A549 (cell line): ENCODE results near the gene STRIP2. TPM values are rescaled to one million over a fixed set of nuclear protein-coding genes. Genes with fewer than 3 reads are reported as not detected.
A peak's percentile ranks its signal among the peaks of the same experiment; 100 is the strongest.

Source experiments
- ATAC-seq, 2 experiments: fragments of 200-7000 bp in 1 of 2; fragments of >200 bp in 1 of 2; cut with Nextera tagmentation in 1 of 2; cut with Tn5 transposase in 1 of 2; 3 replicates each; pipeline versions ENCODE4 v1.8.0 to v1.9.1; 2018 to 2020; ENCODE audit warnings: mild to moderate bottlenecking in 1 of 2, moderate library complexity in 1 of 2
- CTCF ChIA-PET: fragments of 300-600 bp; sonication (Branson Sonifier 250); formaldehyde crosslinking; extraction: SDS; loops from one replicate; lab custom pipeline; 2021; ENCODE audit warnings: antibody characterized with exemption, inconsistent platforms; lab: Yijun Ruan, JAX
- POLR2A ChIA-PET: fragments of 350-600 bp; formaldehyde crosslinking; extraction: SDS; loops from one replicate; lab custom pipeline; 2021; ENCODE audit warnings: antibody characterized with exemption, inconsistent platforms; lab: Yijun Ruan, JAX
- DNase-seq, 2 experiments: peaks; one replicate each; pipeline versions ENCODE4 v3.0.0 to v3.0.0-alpha.2; 2011 to 2016; ENCODE audit warnings: low read depth in 1 of 2, low spot score in 1 of 2
- FAIRE-seq: peaks from 2 replicates; lab custom pipeline; 2011; peaks lifted over from hg19 to GRCh38; lab: Jason Lieb, UNC
- H3K27ac ChIP-seq, 2 experiments: fragments of >200 bp; sonication (Bioruptor Twin); formaldehyde crosslinking; 3 replicates each; pipeline ENCODE4 v1.5.1; 2016 to 2017
- H3K4me1 ChIP-seq: fragments of >200 bp; sonication (Bioruptor Twin); formaldehyde crosslinking; 3 replicates; pipeline ENCODE4 v1.6.1; 2016
- H3K4me2 ChIP-seq: fragments of >200 bp; sonication (Bioruptor Twin); formaldehyde crosslinking; 3 replicates; pipeline ENCODE4 v1.6.1; 2016
- H3K4me3 ChIP-seq: fragments of >200 bp; sonication (Bioruptor Twin); formaldehyde crosslinking; 3 replicates; pipeline ENCODE4 v1.5.1; 2016
- H3K9me3 ChIP-seq: fragments of >200 bp; sonication (Bioruptor Twin); formaldehyde crosslinking; 3 replicates; pipeline ENCODE4 v1.6.1; 2016
- EHMT2 ChIP-seq: fragments of 200-600 bp; sonication (generic); IDR thresholded peaks from 2 replicates; pipeline ENCODE4 v1.6.1; 2016; ENCODE audit warnings: antibody characterized with exemption, low read depth, mild to moderate bottlenecking, moderate library complexity
- EP300 ChIP-seq, 2 experiments: fragments of >200 bp; sonication (Bioruptor Twin); formaldehyde crosslinking; IDR thresholded peaks; 2 replicates in 1 of 2; 3 replicates in 1 of 2; pipeline ENCODE4 v1.6.1; 2016 to 2017
- FOSL2 ChIP-seq, 2 experiments: fragments of 450-650 bp in 1 of 2; fragments of >200 bp in 1 of 2; sonication (Bioruptor Twin) in 1 of 2; formaldehyde crosslinking; IDR thresholded peaks; 2 replicates each; pipeline versions ENCODE4 v1.5.0 to v1.6.1; 2016 to 2020; ENCODE audit warnings: mild to moderate bottlenecking in 1 of 2, moderate library complexity in 1 of 2
- FOXS1 ChIP-seq: fragments of 250-450 bp; sonication (Bioruptor Pico); IDR thresholded peaks from 2 replicates; pipeline ENCODE4 v1.5.0; 2020; ENCODE audit warnings: mild to moderate bottlenecking, moderate library complexity
- GATA3 ChIP-seq: IDR thresholded peaks from 2 replicates; pipeline ENCODE4 v1.6.1; 2012; ENCODE audit warnings: borderline replicate concordance
- HOXA7 ChIP-seq: fragments of 250-450 bp; sonication (Bioruptor Pico); IDR thresholded peaks from 2 replicates; pipeline ENCODE4 v1.5.0; 2020; ENCODE audit warnings: mild to moderate bottlenecking, moderate library complexity
- KDM1A ChIP-seq: fragments of 200-600 bp; sonication (generic); IDR thresholded peaks from 2 replicates; pipeline ENCODE4 v1.6.1; 2016; ENCODE audit warnings: low read depth, mild to moderate bottlenecking
- NFE2L2 ChIP-seq: fragments of 150-350 bp; conservative IDR thresholded peaks from 2 replicates; pipeline ENCODE4 v1.6.1; 2014; ENCODE audit warnings: low read length
- NPAS2 ChIP-seq: fragments of 250-450 bp; sonication (Bioruptor Pico); IDR thresholded peaks from 2 replicates; pipeline ENCODE4 v1.8.0; 2022; ENCODE audit warnings: mild to moderate bottlenecking, moderate library complexity, borderline replicate concordance
- NR3C1 ChIP-seq: fragments of >200 bp; sonication (Bioruptor Twin); formaldehyde crosslinking; IDR thresholded peaks from 3 replicates; pipeline ENCODE4 v1.6.1; 2017
- POLR2A ChIP-seq: IDR thresholded peaks from 2 replicates; pipeline ENCODE4 v1.6.1; 2012; ENCODE audit warnings: mild to moderate bottlenecking, low read length
- RAD21 ChIP-seq, 2 experiments: fragments of >200 bp in 1 of 2; sonication (Bioruptor Twin) in 1 of 2; formaldehyde crosslinking in 1 of 2; IDR thresholded peaks in 1 of 2; conservative IDR thresholded peaks in 1 of 2; 2 replicates in 1 of 2; 3 replicates in 1 of 2; pipeline ENCODE4 v1.6.1; 2012 to 2018; ENCODE audit warnings: inconsistent platforms in 1 of 2
- RARB ChIP-seq: fragments of 250-450 bp; sonication (Bioruptor Pico); IDR thresholded peaks from 2 replicates; pipeline ENCODE4 v1.8.0; 2021; ENCODE audit warnings: mild to moderate bottlenecking, moderate library complexity
- RFX5 ChIP-seq: fragments of 450-650 bp; IDR thresholded peaks from 2 replicates; pipeline ENCODE4 v1.7.1; 2014; ENCODE audit warnings: antibody characterized with exemption, mild to moderate bottlenecking, moderate library complexity
- SMC3 ChIP-seq: fragments of >200 bp; sonication (Bioruptor Twin); formaldehyde crosslinking; IDR thresholded peaks from 3 replicates; pipeline ENCODE4 v1.6.1; 2018; ENCODE audit warnings: inconsistent platforms
- TP53 ChIP-seq: fragments of 250-450 bp; sonication (Bioruptor Pico); IDR thresholded peaks from 2 replicates; pipeline ENCODE4 v1.5.0; 2021; ENCODE audit warnings: mild to moderate bottlenecking, moderate library complexity
- ZSCAN20 ChIP-seq: fragments of 250-450 bp; sonication (Bioruptor Pico); IDR thresholded peaks from 2 replicates; pipeline ENCODE4 v1.8.0; 2022; ENCODE audit warnings: mild to moderate bottlenecking, moderate library complexity
- WGBS: methylation state at CpG from one replicate; pipeline ENCODE4 v1.1.6; 2017; ENCODE audit errors: missing lambda C conversion rate; 5-methylcytosine and 5-hydroxymethylcytosine counted together
- polyA plus RNA-seq, 4 experiments: library from polyadenylated mRNA; depleted of rRNA in 3 of 4; stranded (reverse); fragments of >200 nt; fragmentation: RNase III in 1 of 4; extraction: RNeasy Plus Mini Kit Qiagen cat#74134 plus additional on column Dnase treatment in 1 of 4; gene quantifications; 2 replicates in 3 of 4; 3 replicates in 1 of 4; pipeline ENCODE4 v1.2.3, GENCODE V29; 2011 to 2017
- TF ChIP-seq, protein P1 (sequence below): fragments of 250-450 bp; sonication (Bioruptor Pico); IDR thresholded peaks from 2 replicates; pipeline ENCODE4 v1.5.0; 2021; ENCODE audit warnings: mild to moderate bottlenecking, moderate library complexity, borderline replicate concordance
- TF ChIP-seq, protein P2 (sequence below): IDR thresholded peaks from 2 replicates; pipeline ENCODE4 v1.6.1; 2012
- TF ChIP-seq, protein P3 (sequence below): fragments of 200-600 bp; sonication (generic); IDR thresholded peaks from 2 replicates; pipeline ENCODE4 v1.6.1; 2016; ENCODE audit warnings: antibody characterized with exemption, mild to moderate bottlenecking, moderate library complexity
- TF ChIP-seq, protein P4 (sequence below): fragments of >200 bp; sonication (Bioruptor Twin); formaldehyde crosslinking; IDR thresholded peaks from 2 replicates; pipeline ENCODE4 v1.6.1; 2016

STRIP2 gene
- polyA plus RNA-seq, 2 of the 4 experiments (the other 2 are of a cell fraction), result 4.9 to 7.2 TPM

DNA sequence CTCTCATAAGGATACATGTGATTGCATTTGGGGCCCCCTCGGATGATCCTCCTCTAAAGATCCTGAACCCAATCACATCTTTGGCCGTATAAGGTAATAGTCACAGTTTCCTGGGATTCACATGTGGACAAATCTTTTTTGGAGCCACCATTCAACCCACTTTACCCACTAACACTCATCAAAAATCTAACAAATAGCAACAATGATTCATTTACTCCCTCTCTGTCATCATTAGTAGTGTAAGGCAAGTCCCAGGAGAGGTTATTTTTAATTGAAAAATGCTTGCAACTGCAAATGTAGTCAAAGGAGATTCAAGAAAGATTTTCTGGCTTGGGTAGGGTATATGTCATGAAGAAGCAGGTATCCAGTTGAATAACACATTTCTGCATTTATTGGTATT is 58.2 kb downstream of the STRIP2 start:
- no peak for DNase-seq
- ATAC-seq, result no peak
- 79% methylated on average over 2 of the region's 2 CpGs for WGBS
- H3K9me3 ChIP-seq, result no peaks in the 10 kb centered on the region
- no peak overlapping the region for H3K4me2 ChIP-seq
- TF ChIP-seq HOXA7 (CRISPR knock-in tag), result no peak
- TF ChIP-seq, protein P1, sequence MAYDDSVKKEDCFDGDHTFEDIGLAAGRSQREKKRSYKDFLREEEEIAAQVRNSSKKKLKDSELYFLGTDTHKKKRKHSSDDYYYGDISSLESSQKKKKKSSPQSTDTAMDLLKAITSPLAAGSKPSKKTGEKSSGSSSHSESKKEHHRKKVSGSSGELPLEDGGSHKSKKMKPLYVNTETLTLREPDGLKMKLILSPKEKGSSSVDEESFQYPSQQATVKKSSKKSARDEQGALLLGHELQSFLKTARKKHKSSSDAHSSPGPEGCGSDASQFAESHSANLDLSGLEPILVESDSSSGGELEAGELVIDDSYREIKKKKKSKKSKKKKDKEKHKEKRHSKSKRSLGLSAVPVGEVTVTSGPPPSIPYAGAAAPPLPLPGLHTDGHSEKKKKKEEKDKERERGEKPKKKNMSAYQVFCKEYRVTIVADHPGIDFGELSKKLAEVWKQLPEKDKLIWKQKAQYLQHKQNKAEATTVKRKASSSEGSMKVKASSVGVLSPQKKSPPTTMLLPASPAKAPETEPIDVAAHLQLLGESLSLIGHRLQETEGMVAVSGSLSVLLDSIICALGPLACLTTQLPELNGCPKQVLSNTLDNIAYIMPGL (CRISPR knock-in tag), result no peak
- no peak for TF ChIP-seq FOXS1 (CRISPR knock-in tag)
- TF ChIP-seq RARB, result no peak
- no peak for TF ChIP-seq EHMT2
- no peak for TF ChIP-seq NPAS2 (CRISPR knock-in tag)
- no peak for TF ChIP-seq GATA3
- TF ChIP-seq, protein P2, sequence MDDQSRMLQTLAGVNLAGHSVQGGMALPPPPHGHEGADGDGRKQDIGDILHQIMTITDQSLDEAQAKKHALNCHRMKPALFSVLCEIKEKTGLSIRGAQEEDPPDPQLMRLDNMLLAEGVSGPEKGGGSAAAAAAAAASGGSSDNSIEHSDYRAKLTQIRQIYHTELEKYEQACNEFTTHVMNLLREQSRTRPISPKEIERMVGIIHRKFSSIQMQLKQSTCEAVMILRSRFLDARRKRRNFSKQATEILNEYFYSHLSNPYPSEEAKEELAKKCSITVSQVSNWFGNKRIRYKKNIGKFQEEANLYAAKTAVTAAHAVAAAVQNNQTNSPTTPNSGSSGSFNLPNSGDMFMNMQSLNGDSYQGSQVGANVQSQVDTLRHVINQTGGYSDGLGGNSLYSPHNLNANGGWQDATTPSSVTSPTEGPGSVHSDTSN, result no peak
- TF ChIP-seq EP300 (IDR thresholded peaks at IDR 0.05), result no peak
- TF ChIP-seq TP53 (CRISPR knock-in tag), result no peak
- no peak for TF ChIP-seq ZSCAN20 (CRISPR knock-in tag)
- ChIA-PET POLR2A (no interaction called here), CTCF (no interaction called here)
- H3K4me3 ChIP-seq, result no peak overlapping the region
- H3K27ac ChIP-seq, result no peak overlapping the region
- FAIRE-seq, result no peak
- H3K4me1 ChIP-seq, result no peaks in the 10 kb centered on the region

DNA sequence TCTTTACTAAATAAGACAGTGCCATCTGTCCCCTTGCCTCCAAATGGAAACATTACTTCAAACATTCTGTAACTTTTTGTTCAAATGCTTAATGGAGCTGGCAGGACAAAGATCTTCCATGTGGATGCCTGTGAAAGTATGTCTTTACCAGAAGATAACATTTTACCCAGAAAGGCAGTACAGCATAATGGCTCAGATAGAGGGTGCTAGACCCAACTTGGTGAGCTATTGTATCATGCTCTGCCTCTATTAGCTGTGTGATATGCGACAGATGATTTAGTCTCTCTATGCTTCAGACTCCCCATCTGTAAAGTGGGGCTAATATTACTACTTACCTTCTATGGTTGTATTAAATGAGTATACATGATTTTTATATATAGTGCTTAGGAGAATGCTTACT is 59.3 kb downstream of the STRIP2 start:
- ATAC-seq (peak; percentile 65 to 76; a peak in 4 of 6 replicates), DNase-seq (no peak), FAIRE-seq (no peak)
- CTCF ChIA-PET, result interaction anchor here (1.3 to 1.6 kb wide), 2 partner anchors 96 to 142 kb away, joined by 3 read pairs; no protein-coding TSS in a partner anchor
- H3K4me3 ChIP-seq, result no peak overlapping the region
- TF ChIP-seq RAD21 (conservative IDR thresholded peaks at IDR 0.05 in 1 of 2, IDR thresholded peaks at IDR 0.05 in 1 of 2) (0 out of 5 replicates have a peak, but pooled peaks of 1 of the 2 experiments have one; percentile 19), RFX5 (no peak)
- TF ChIP-seq, all 56 proteins: peak for 1
- no peaks in the 10 kb centered on the region for H3K4me1 ChIP-seq
- no peak overlapping the region for H3K4me2 ChIP-seq
- POLR2A ChIA-PET, result no interaction called here
- WGBS, result 100% methylated on average over 1 of the region's 1 CpG
- no peaks in the 10 kb centered on the region for H3K9me3 ChIP-seq
- H3K27ac ChIP-seq, result no peak overlapping the region

DNA sequence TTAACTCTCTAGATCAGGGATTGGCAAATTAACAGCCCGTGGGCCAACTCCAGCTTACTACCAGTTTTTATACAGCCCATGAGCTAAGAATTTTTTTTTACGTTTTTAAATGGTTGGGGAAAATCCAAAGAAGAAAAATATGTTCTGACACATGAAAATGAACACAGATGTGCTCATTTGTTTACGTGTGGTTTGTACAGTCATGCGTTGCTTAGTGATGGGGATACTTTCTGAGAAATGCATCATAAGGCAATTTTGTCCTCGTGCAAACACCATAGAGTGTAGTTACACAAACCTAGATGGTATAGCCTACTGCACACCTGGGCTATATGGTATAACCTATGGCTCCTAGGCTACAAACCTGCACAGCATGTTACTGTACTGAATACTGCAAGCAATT is 59.8 kb downstream of the STRIP2 start:
- ChIA-PET POLR2A (no interaction called here), CTCF (interaction anchor here (1.3 to 1.6 kb wide), 2 partner anchors 95 to 141 kb away, joined by 3 read pairs; no protein-coding TSS in a partner anchor)
- DNase-seq, result no peak
- Histone ChIP-seq H3K4me1 (no peaks in the 10 kb centered on the region), H3K4me3 (no peak overlapping the region), H3K27ac (no peak overlapping the region), H3K9me3 (no peaks in the 10 kb centered on the region), H3K4me2 (no peak overlapping the region)
- FAIRE-seq, result no peak
- TF ChIP-seq FOSL2 (IDR thresholded peaks at IDR 0.05) (no peak), FOSL2 (CRISPR knock-in tag; IDR thresholded peaks at IDR 0.05) (no peak), POLR2A (no peak), HOXA7 (CRISPR knock-in tag) (no peak), NFE2L2 (no peak), KDM1A (no peak), NR3C1 (no peak), SMC3 (no peak), RFX5 (no peak)
- TF ChIP-seq, protein P3, sequence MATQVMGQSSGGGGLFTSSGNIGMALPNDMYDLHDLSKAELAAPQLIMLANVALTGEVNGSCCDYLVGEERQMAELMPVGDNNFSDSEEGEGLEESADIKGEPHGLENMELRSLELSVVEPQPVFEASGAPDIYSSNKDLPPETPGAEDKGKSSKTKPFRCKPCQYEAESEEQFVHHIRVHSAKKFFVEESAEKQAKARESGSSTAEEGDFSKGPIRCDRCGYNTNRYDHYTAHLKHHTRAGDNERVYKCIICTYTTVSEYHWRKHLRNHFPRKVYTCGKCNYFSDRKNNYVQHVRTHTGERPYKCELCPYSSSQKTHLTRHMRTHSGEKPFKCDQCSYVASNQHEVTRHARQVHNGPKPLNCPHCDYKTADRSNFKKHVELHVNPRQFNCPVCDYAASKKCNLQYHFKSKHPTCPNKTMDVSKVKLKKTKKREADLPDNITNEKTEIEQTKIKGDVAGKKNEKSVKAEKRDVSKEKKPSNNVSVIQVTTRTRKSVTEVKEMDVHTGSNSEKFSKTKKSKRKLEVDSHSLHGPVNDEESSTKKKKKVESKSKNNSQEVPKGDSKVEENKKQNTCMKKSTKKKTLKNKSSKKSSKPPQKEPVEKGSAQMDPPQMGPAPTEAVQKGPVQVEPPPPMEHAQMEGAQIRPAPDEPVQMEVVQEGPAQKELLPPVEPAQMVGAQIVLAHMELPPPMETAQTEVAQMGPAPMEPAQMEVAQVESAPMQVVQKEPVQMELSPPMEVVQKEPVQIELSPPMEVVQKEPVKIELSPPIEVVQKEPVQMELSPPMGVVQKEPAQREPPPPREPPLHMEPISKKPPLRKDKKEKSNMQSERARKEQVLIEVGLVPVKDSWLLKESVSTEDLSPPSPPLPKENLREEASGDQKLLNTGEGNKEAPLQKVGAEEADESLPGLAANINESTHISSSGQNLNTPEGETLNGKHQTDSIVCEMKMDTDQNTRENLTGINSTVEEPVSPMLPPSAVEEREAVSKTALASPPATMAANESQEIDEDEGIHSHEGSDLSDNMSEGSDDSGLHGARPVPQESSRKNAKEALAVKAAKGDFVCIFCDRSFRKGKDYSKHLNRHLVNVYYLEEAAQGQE, result no peak
- TF ChIP-seq, protein P4, sequence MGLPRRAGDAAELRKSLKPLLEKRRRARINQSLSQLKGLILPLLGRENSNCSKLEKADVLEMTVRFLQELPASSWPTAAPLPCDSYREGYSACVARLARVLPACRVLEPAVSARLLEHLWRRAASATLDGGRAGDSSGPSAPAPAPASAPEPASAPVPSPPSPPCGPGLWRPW, result no peak
- 60% methylated on average over 5 of the region's 5 CpGs for WGBS
- no peak for ATAC-seq
